Fibroblast of skin of abdomen (primary cell): ENCODE results near the gene KLF6. TPM values are rescaled to one million over a fixed set of nuclear protein-coding genes. Genes with fewer than 3 reads are reported as not detected.

Experiments
- DNase-seq: peaks from one replicate; pipeline ENCODE4 v3.0.0-alpha.2; 2013
- polyA plus RNA-seq, 2 experiments: library from polyadenylated mRNA; unstranded; fragments of 120-200 nt; gene quantifications; one replicate each; pipeline ENCODE4 v1.2.1, GENCODE V29; 2013; ENCODE audit not compliant: insufficient read length in 2 of 2

Gene KLF6
- 50.7 TPM for polyA plus RNA-seq (2013, experiment 1 of 2; ENCODE audit: insufficient read length)
- polyA plus RNA-seq (2013, experiment 2 of 2; ENCODE audit: insufficient read length) = 50.9 TPM

DNA sequence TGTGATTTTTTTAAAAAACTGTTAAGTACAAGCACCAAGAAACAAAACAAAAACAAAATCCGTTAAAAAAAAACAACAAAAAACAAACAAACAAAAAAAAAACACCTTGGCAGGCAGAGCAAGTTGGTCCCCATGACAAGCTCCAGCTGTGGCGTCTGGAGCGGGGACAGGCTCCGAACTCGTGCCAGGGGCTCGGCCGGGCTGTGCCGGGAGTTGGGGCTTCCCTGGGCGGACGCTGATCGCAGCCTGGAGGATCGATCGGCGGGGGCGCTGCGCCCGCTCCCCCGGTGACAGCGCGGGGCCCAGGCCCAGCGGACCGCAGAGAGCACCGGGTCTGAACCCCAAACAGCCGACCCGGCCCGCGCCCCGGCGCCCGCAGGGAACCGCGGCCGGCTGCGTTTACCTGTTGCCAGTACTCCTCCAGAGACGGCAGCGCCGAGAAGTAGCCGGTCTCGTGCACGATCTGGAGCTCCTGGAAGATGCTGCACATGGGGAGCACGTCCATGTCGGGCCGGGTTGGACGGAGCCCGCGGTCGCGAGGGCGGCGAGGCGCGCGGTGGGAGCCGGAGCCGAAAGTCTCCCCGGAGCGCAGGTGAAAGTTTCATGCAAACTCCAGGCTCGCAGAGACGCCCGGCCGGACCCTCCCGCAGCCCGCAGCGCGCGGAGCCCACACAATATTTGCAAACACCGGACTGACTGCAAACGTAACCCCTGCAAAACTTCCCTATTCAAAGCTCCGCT lies at the start of gene KLF6:
TSS of gene KLF6 (minus strand) at position 700 of the 741 bp plus-strand sequence. CDS start at position 505, 195 bp downstream.
- no peak for DNase-seq

DNA sequence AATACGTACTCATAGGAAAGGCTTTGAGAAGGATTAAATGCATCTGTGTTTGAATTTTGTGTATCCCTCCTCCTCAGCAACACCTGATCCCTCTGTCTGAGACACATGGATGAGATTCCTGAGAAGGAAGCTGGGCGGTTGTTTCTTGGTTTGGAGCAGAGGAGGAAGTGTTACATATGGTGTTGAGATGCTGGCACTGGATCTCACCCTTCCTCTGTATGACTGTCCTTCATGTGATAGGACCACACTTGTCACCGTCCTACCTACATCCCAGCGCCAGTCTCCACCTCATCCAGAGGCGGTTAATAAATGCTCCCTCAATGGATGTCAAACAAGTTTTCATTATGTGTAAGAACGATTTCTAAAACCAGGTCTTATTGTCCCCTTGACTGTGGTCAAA lies 49.4 kb upstream of the KLF6 start:
- no peak for DNase-seq

DNA sequence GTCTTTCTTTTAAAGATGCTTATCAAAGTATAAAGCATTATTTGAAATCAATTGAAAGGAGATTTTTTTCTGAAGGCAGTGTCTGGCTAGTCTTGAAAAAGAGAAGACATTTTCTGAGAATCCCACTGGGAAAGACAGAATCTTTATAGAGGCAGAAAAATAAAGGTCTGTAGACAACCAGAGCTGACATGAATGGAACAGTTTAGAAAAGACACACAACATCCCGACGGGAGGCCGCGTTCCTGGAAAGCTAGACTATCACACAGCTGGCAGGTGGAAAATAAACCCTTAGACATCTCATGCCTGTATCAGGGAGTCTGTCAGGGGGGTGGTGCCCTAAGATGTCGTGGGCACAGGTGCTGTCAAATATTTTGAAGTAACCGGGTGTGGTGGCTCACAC lies 48.0 kb upstream of the KLF6 start:
- no peak for DNase-seq

DNA sequence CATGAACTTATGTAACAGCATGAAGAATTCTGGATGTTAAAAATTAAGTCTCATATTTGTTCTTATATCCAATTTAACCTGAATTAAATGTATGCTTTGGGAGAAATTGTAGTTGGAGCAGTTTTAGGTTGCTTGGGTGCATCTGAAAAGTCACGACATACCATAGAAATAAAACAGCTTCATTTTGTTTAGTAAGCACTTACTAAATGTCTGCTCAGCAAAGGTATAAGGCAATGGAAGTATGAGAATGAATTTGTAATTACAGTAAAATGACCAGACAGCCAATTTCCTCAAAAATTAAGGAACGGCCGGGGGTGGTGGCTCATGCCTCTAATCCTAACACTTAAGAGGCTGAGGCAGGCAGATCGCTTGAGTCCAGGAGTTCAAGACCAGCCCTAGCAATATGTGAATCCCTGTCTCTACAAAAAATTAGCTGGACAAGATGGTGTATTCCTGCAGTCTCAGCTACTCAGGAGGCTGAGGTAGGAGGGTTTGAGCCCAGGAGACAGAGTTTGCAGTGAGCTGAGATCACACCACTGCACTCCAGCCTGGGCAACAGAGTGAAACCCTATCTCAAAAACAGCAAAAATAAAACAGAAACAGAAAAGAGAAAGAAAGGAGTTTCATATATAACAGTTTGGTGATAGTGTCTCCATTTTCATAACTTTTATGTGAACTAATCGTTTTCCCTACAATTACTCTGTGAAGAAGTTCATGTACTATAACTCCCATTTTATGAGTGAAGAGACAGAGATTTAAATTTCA lies 47.2 kb upstream of the KLF6 start:
- DNase-seq = no peak

GRCh38 chr10:3831608-3832007 lies 46.6 kb upstream of the KLF6 start:
- no peak for DNase-seq

DNA sequence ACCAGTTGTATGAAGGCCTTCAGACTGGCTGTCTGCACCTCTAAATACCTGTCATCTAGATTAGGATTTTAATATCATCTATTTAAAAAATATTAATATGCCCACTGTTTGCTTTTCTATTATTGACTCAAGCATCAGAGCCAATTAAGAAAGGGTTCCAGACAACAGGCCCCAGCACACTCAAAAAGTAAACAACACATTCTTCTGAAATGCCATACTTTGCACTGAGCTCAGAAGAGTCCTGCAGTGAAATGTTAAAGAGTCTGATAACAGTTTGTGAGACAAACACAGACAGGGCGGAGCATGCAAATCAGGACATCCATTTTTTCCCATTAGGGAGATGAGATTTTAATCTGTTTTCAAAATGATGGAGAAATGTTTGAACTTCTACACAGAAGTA lies 45.9 kb upstream of the KLF6 start:
- DNase-seq = no peak

- no peak for DNase-seq
Observed at GRCh38 chr10:3829156-3830050, 44.4 kb upstream of the KLF6 start.

DNA sequence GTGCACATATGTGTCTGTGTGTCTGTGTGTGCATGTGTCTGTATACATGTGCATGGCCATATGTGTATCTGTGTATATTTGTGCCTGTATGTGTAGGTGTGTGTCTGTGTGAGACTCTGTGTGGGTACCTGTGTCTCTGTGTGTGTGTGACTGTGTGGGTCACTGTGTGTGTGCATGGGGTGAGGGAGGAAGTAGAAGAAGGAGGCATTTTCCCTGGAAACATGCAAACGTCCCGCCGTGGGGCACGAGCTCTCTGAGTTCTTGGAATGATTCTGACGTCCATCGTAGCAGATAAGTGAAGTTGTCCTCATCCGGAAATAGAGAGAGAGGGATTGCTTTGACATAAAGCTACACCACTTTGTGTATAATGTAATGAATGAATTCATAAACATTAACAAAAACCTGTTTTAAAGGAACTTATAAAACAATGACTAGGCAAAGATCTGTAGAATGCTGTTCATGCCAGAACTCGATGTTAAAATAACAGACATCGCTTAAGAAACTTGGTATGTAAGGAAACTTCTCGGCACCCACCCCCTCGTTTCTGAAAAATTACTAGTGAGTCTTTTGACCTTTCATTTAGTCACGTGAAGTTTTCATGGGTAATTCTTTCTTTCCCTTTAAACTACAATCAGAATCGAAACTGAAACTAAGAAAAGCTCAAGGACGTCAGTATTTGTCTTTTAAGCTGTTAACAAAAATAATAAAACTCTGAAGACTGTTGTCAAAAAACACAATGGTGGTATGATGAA lies 43.6 kb upstream of the KLF6 start:
- peak; percentile 64 for DNase-seq

DNA sequence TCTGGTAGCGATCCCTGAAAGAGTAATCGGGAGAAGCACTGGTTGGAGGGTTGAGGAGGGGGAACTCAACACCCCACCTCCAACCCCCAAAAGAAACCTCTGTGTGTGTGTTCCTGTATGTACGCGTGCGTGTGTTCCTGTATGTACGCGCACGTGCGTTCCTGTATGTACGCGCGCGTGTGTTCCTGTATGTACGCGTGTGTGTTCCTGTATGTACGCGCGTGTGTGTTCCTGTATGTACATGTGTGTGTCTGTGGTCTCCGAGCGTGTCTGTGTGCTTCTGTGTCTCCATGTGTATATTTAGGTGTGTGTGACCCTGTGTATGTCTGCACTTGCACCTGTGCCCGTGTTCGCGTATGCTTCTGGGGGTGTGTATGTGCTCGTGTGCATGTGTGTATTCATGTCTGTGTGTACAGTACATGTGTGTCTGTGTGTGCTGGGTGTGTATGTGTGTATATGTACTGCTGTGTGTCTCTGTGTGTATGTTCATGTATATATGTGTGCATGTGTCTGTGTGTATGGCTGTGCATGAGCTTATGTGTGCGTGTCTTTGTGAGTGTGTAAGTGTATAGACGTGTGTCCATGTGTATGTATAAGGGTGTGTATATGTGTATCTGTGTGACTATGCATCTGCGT lies 42.9 kb upstream of the KLF6 start:
- DNase-seq = no peak

- DNase-seq = no peak
Observed at GRCh38 chr10:3827266-3827665, 42.3 kb upstream of the KLF6 start.

- no peak for DNase-seq
Observed at GRCh38 chr10:3825862-3826351, 40.9 kb upstream of the KLF6 start.

DNA sequence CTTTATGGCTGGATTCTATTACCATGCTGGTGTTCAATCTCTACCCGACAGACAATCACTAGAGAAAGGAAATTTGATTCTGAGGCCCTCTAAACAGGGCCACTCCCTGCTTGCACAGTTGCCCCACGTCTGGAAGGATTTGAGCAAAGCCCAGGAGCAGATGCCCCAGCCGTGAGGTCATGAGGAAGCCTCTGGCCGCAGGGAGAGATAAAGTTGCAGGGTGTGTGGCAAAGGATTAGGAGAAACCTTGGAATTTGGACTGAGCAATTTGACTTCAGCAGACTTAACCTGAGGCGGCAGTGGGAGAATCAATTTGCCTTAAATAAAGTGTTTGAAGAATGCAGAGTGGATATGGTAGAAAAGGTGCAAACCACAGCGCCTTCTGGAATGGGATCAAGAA lies 40.2 kb upstream of the KLF6 start:
- peak; percentile 65 for DNase-seq

- DNase-seq = no peak
Observed at GRCh38 chr10:3822541-3823330, 37.7 kb upstream of the KLF6 start.

DNA sequence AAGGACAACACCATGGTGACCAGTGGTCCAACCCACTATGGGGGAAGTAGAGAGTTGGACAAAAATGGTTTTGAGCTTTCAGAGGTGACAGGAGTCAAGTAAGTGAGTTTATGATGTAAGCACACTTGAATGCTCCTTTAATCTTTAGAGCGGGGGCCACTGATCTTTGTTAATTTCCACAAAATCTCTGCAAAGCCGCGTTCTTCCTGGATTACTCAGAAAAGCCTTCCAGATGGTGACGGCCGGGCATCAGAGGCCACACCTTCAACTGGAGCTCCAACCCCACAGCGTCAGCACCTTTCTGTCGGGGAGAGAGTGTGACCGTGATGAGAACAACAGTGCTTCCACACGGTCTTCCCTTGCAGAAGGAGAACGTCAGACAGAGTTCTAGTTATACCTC lies 35.2 kb upstream of the KLF6 start:
- no peak for DNase-seq

DNA sequence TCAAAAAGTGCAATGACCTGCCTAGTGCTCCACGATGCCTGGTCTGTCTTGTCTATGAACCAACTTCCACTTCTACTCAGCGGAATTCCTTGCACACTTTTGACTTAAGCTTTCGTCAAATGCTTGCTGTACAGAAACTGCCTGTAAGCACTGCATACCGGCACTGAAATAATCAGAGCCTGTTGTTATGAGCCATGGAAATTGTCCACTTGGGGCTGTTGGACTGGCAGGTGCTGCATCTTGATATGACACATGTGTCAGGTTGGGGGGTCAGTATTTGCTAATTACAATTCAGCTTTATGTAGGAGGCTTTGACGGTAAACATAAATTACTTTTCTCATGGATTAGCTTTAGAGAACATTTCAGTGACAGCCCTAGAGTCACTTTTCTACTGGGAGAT lies 32.0 kb upstream of the KLF6 start:
- no peak for DNase-seq

DNA sequence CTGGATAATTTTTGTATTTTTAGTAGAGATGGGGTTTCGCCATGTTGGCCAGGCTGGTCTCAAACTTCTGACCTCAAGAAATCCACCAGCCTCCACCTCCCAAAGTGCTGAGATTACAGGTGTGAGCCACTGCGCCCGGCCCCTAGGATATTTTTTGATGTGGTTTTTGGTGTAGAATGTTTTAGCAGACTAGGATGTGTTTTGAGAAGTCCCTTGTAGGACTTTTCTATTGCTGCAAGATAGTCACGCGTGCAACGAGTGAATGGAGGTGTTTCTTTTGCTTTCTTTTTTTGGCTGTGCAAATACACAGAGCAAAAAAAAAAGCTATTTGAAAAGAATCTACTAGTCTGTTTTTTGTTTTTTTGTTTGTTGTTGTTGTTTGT lies 29.8 kb upstream of the KLF6 start:
- no peak for DNase-seq

DNA sequence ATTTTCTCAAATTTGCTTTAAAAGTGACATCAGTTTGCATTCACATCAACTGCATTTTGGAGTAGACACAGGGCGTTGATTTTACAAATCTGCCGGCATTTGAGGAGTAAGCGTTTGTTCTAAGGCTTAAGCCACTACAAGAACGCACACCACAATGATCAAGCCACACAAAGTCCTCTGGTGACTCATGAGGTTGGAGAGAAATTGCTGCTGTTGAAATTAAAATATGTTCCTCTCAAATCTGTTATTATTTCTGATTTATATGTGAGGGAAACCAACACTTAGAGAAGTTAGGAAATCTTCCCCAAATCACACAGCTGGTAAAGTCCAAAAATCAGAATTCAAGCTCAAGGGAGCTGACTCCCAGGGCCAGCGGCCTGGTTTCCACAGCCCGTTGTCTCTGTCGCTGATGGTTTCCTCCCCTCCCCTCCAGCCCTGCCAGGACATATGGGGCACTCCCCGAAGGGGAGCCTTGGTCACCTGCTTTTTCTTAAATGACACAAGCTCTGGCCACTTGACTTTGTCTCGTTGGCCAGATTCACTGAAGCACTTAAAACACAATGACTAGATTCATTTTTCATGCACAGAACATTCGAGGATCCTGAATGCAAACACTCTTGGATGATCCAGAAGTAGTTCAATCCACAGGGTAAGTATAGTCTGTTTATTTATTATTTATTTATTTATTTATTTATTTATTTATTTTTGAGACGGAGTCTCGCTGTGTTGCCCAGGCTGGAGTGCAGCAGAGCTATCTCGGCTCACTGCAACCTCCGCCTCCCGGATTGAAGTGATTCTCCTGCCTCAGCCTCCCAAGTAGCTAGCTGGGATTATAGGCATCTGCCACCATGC lies 29.2 kb upstream of the KLF6 start:
- DNase-seq = peak; percentile 70

DNA sequence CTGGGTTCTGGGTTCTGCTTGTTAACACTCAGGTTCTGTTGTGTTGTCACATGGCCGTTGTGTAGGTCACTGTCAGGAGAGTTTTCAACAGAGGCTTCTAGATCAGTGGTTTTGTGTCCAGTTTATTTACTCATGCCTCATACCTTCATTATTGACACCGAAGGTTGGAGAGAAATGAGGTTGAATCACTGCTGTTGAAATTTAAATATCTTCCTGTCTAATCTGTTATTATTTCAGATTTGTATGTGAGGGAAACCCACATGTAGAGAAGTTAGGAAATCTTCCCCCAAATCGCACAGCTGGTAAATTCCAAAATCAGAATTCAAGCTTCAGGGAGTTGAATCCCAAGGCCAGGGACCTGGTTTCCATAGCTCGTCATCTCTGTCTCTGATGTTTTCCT lies 28.3 kb upstream of the KLF6 start:
- DNase-seq = no peak

DNA sequence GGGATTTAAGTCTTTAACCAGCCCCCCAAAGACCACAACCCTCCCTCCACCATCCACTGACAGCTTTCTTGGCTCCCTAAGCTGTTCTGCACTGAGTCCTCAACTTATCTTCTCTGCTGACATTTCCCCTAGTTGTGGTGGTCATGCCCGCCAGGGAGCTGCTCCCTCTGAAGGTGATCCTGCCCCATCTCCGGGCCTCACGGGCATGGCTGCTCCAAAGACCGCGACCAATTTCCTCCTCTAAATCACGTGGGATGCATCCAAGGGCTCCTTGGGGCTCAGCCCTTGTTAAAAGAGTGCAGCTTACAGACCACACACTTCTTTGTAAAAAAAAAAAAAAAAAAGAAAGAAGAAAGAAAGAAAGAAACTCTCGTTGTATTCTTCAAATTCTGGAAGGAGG lies 27.1 kb upstream of the KLF6 start:
- DNase-seq = no peak
